Activated CD4-positive, alpha-beta T cell treated with anti-CD3 and anti-CD28 coated beads for 36 hours (primary cell): Measurements from ENCODE around the gene MAGEA6. TPM values are rescaled to one million over a fixed set of nuclear protein-coding genes. Genes with fewer than 3 reads are reported as not detected.
"Not testable (repeated sequence)": the region's sequence is repeated elsewhere in the genome, so short reads cannot be mapped to it uniquely, and the experiment has no call there.

Source experiments
- ATAC-seq: fragments of 200-7000 bp; cut with Tn5 transposase; one replicate; pipeline ENCODE4 v1.10.0; 2021; ENCODE audit warnings: mild to moderate bottlenecking, moderate library complexity
- CTCF ChIA-PET: fragments of 350-600 bp; sonication (Branson Sonifier 250); formaldehyde crosslinking; loops from one replicate; lab custom pipeline; 2021; ENCODE audit warnings: antibody characterized with exemption; lab: Charles Lee
- POLR2A ChIA-PET: fragments of 350-600 bp; sonication (Branson Sonifier 250); formaldehyde crosslinking; loops from one replicate; lab custom pipeline; 2021; ENCODE audit warnings: antibody characterized with exemption, inconsistent platforms; lab: Charles Lee
- DNase-seq: peaks from one replicate; pipeline ENCODE4 v3.0.0-alpha.2; 2020
- H3K27ac Mint-ChIP-seq: one replicate; pipeline ENCODE4 v1.8.0; 2021; ENCODE audit warnings: mixed read lengths
- H3K27me3 Mint-ChIP-seq: one replicate; pipeline ENCODE4 v1.8.0; 2021; ENCODE audit warnings: mixed read lengths
- H3K36me3 Mint-ChIP-seq: one replicate; pipeline ENCODE4 v1.8.0; 2021; ENCODE audit warnings: low read depth, mixed read lengths
- H3K4me1 Mint-ChIP-seq: one replicate; pipeline ENCODE4 v1.8.0; 2021; ENCODE audit warnings: mixed read lengths
- H3K4me3 Mint-ChIP-seq: one replicate; pipeline ENCODE4 v1.8.0; 2021; ENCODE audit warnings: mild to moderate bottlenecking, moderate library complexity, mixed read lengths
- H3K9me3 Mint-ChIP-seq: one replicate; pipeline ENCODE4 v1.8.0; 2021; ENCODE audit warnings: low read depth, mixed read lengths
- intact Hi-C, 2 experiments: fragments of 100-400 bp; cut with DNase I in 1 of 2; cut with micrococcal nuclease in 1 of 2; formaldehyde crosslinking; loops; one replicate each; pipeline versions ENCODE4 v1.14.2 to v1.15.1; 2022 to 2024; cut with DNase I, micrococcal nuclease
- total RNA-seq, 2 experiments: library from RNA; stranded (reverse); gene quantifications; one replicate each; pipeline ENCODE4 v1.2.3, GENCODE V29; 2021

The MAGEA6 gene
- total RNA-seq, 2 experiments from 2014 or later, result not detected

- H3K4me1 Mint-ChIP-seq, H3K27me3 Mint-ChIP-seq, DNase-seq, POLR2A ChIA-PET, H3K27ac Mint-ChIP-seq, H3K9me3 Mint-ChIP-seq, intact Hi-C loops, H3K36me3 Mint-ChIP-seq, H3K4me3 Mint-ChIP-seq, ATAC-seq, CTCF ChIA-PET: not testable (repeated sequence)
These were observed 9.9 kb downstream of the MAGEA6 start for GRCh38 chrX:152759544-152759943.

GRCh38 chrX:152758918-152759317 is 10.6 kb downstream of the MAGEA6 start, which contains the start of gene CSAG3:
TSS of gene CSAG3 (plus strand) at chrX:152759218.
- DNase-seq, H3K9me3 Mint-ChIP-seq, H3K27ac Mint-ChIP-seq, H3K36me3 Mint-ChIP-seq, H3K4me3 Mint-ChIP-seq, intact Hi-C loops, ATAC-seq, H3K4me1 Mint-ChIP-seq, CTCF ChIA-PET, H3K27me3 Mint-ChIP-seq, POLR2A ChIA-PET: not testable (repeated sequence)

GRCh38 chrX:152754871-152755270 is 14.6 kb downstream of the MAGEA6 start:
- H3K4me3 Mint-ChIP-seq, ATAC-seq, H3K27ac Mint-ChIP-seq, H3K4me1 Mint-ChIP-seq, intact Hi-C loops, H3K36me3 Mint-ChIP-seq, H3K27me3 Mint-ChIP-seq, DNase-seq, CTCF ChIA-PET, H3K9me3 Mint-ChIP-seq, POLR2A ChIA-PET: not testable (repeated sequence)

DNA sequence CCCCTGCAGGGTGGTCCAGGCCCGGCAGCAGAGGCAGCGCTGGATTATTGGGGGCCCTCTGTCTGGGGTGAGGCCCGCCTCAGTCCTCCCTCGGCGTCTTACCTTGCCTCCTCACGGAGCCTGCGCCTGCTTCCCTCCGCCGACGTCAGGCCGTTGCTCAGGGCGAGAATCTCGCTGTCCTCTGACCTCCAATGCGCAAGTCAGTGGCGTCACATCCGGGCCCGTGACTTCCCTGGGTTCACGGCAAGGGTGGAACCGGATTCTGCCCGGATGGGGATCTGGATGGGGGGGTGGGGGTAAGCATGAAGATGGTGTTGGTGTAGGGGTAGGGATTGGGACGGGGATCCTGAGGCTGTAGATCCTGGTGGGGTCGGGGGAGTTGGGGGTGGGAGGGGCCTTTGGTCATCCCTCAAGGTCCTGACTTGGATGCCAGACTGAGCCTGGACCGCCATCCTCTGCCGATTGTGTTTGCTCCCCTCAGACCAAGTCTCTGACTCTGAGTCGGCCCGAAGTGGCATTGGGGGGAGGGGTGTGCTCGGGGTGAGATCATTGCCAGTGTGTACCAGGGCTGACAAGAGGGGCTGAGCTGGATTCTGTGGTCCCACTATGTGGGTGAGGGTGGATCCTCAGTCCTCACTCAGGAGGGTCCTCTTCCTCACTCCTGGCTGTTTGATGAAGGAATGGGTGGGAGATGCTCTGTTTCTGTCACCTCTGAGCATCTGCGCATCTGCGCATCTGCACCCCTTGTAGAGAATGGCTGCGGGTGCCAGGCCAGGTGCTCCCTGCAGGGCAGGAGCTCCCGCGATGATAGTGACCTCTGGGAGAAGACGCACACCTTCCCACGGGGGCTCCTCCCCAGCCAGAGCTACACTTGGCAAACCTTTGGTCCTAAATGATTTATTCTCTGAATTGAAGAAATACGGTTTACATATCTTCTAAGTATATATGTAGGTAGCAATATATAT is 15.5 kb downstream of the MAGEA6 start, which contains the start of gene MAGEA2:
MAGEA2 (minus strand) TSS at position 157 of the 965 bp plus-strand sequence. CDS start 2,479 bp downstream, outside the sequence.
- POLR2A ChIA-PET, H3K36me3 Mint-ChIP-seq, DNase-seq, CTCF ChIA-PET, H3K27me3 Mint-ChIP-seq, ATAC-seq, H3K4me1 Mint-ChIP-seq, intact Hi-C loops, H3K27ac Mint-ChIP-seq, H3K4me3 Mint-ChIP-seq, H3K9me3 Mint-ChIP-seq: not testable (repeated sequence)

GRCh38 chrX:152738560-152738959 is 30.9 kb downstream of the MAGEA6 start:
- CTCF ChIA-PET, result no interaction called here

GRCh38 chrX:152736528-152736927 is 33.0 kb downstream of the MAGEA6 start:
- POLR2A ChIA-PET, H3K9me3 Mint-ChIP-seq, CTCF ChIA-PET, ATAC-seq, H3K4me3 Mint-ChIP-seq, H3K36me3 Mint-ChIP-seq, intact Hi-C loops, H3K27ac Mint-ChIP-seq, H3K27me3 Mint-ChIP-seq, H3K4me1 Mint-ChIP-seq, DNase-seq: not testable (repeated sequence)

More at GRCh38 chrX:152738560-152738959, 30.9 kb downstream of the MAGEA6 start:
- no peak overlapping the region for H3K27ac Mint-ChIP-seq
- H3K4me3 Mint-ChIP-seq, result no peak overlapping the region
- POLR2A ChIA-PET, result no interaction called here
- intact Hi-C loops, result no loop called here
- no peaks in the 10 kb centered on the region for H3K9me3 Mint-ChIP-seq
- no peaks in the 10 kb centered on the region for H3K27me3 Mint-ChIP-seq
- DNase-seq (no peak), ATAC-seq (no peak)
- H3K4me1 Mint-ChIP-seq, result no peaks in the 10 kb centered on the region
- no peaks in the 10 kb centered on the region for H3K36me3 Mint-ChIP-seq

DNA sequence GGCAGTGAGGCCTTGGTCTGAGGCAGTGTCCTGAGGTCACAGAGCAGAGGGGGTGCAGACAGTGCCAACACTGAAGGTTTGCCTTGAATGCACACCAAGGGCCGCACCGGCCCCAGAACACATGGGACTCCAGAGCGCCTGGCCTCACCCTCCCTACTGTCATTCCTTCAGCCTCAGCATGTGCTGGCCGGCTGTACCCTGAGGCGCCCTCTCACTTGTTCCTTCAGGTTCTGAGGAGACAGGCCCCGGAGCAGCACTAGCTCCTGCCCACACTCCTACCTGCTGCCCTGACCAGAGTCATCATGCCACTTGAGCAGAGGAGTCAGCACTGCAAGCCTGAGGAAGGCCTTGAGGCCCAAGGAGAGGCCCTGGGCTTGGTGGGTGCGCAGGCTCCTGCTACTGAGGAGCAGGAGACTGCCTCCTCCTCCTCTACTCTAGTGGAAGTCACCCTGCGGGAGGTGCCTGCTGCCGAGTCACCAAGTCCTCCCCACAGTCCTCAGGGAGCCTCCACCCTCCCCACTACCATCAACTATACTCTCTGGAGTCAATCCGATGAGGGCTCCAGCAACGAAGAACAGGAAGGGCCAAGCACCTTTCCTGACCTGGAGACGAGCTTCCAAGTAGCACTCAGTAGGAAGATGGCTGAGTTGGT is 33.5 kb downstream of the MAGEA6 start:
- H3K4me3 Mint-ChIP-seq, result no peak overlapping the region
- intact Hi-C loops, result no loop called here
- ChIA-PET CTCF (no interaction called here), POLR2A (no interaction called here)
- H3K4me1 Mint-ChIP-seq, result no peaks in the 10 kb centered on the region
- H3K27me3 Mint-ChIP-seq, result no peaks in the 10 kb centered on the region
- ATAC-seq, result no peak
- DNase-seq, result no peak
- H3K27ac Mint-ChIP-seq, result no peak overlapping the region
- no peaks in the 10 kb centered on the region for H3K9me3 Mint-ChIP-seq
- H3K36me3 Mint-ChIP-seq, result no peaks in the 10 kb centered on the region

DNA sequence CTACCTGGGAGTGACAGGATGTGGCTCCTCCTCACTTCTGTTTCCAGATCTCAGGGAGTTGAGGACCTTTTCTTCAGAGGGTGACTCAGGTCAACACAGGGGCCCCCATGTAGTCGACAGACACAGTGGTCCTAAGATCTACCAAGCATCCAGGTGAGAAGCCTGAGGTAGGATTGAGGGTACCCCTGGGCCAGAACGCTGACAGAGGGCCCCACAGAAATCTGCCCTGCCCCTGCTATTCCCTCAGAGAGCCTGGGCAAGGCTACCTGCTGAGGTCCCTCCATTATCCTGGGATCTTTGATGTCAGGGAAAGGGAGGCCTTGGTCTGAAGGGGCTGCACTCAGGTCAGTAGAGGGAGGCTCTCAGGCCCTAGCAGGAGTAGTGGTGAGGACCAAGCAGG is 34.4 kb downstream of the MAGEA6 start:
- CTCF ChIA-PET, result no interaction called here
- Mint-ChIP-seq H3K27me3 (no peaks in the 10 kb centered on the region), H3K4me3 (no peak overlapping the region), H3K27ac (no peak overlapping the region), H3K4me1 (no peaks in the 10 kb centered on the region), H3K36me3 (no peaks in the 10 kb centered on the region), H3K9me3 (no peaks in the 10 kb centered on the region)
- ATAC-seq (no peak), DNase-seq (no peak)
- POLR2A ChIA-PET, result no interaction called here
- intact Hi-C loops, result no loop called here

GRCh38 chrX:152734143-152734858 is 35.2 kb downstream of the MAGEA6 start:
- H3K27ac Mint-ChIP-seq, POLR2A ChIA-PET, H3K4me1 Mint-ChIP-seq, H3K36me3 Mint-ChIP-seq, intact Hi-C loops, ATAC-seq, H3K4me3 Mint-ChIP-seq, H3K27me3 Mint-ChIP-seq, CTCF ChIA-PET, H3K9me3 Mint-ChIP-seq, DNase-seq: not testable (repeated sequence)

DNA sequence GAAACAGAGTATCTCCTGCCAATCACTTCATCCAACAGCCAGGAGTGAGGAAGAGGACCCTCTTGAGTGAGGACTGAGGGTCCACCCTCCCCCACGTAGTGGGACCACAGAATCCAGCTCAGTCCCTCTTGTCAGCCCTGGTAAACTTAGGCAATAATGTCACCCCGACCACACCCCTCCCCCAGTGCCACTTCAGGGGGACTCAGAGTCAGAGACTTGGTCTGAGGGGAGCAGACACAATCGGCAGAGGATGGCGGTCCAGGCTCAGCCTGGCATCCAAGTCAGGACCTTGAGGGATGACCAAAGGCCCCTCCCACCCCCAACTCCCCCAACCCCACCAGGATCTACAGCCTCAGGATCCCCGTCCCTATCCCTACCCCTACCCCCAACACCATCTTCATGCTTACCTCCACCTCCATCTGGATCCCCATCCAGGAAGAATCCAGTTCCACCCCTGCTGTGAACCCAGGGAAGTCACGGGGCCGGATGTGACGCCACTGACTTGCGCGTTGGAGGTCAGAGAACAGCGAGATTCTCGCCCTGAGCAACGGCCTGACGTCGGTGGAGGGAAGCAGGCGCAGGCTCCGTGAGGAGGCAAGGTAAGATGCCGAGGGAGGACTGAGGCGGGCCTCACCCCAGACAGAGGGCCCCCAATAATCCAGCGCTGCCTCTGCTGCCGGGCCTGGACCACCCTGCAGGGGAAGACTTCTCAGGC is 36.1 kb downstream of the MAGEA6 start, which contains the start of the genes CSAG1 and MAGEA12:
CSAG1 (minus strand) TSS at position 461 of the 715 bp plus-strand sequence. CDS start 1,261 bp downstream, outside the sequence.
MAGEA12 (plus strand) TSS at position 497 of the 715 bp plus-strand sequence. CDS start 2,405 bp downstream, outside the sequence.
- Mint-ChIP-seq H3K36me3 (no peaks in the 10 kb centered on the region), H3K27me3 (no peaks in the 10 kb centered on the region), H3K4me1 (no peaks in the 10 kb centered on the region), H3K4me3 (no peak within 1 kb of the TSS), H3K9me3 (no peaks in the 10 kb centered on the region), H3K27ac (no peak within 1 kb of the TSS)
- no peak for ATAC-seq
- ChIA-PET CTCF (no interaction called here), POLR2A (no interaction called here)
- intact Hi-C loops, result no loop called here
- DNase-seq, result no peak

- peaks cover 2% of the 10 kb centered on the region for H3K27me3 Mint-ChIP-seq
These were observed 44.1 kb downstream of the MAGEA6 start for GRCh38 chrX:152725409-152725808.

More at GRCh38 chrX:152725409-152725808, 44.1 kb downstream of the MAGEA6 start:
- no peak for ATAC-seq
- Mint-ChIP-seq H3K9me3 (no peaks in the 10 kb centered on the region), H3K36me3 (no peaks in the 10 kb centered on the region), H3K27ac (no peak overlapping the region), H3K4me3 (no peak overlapping the region), H3K4me1 (no peaks in the 10 kb centered on the region)
- ChIA-PET CTCF (no interaction called here), POLR2A (no interaction called here)
- intact Hi-C loops, result no loop called here
- no peak for DNase-seq
